HG02571 (cell line): ENCODE data around the gene CFAP141.
"Not testable (repeated sequence)": the region's sequence is repeated elsewhere in the genome, so short reads cannot be mapped to it uniquely, and the experiment has no call there.

Experiments
- ATAC-seq: cut with Tn5 transposase; IDR thresholded peaks from one replicate; pipeline ENCODE4 v1.9.1; 2021; ENCODE audit warnings: mild to moderate bottlenecking, moderate library complexity; ENCODE audit not compliant: unreplicated experiment

CFAP141 gene

DNA sequence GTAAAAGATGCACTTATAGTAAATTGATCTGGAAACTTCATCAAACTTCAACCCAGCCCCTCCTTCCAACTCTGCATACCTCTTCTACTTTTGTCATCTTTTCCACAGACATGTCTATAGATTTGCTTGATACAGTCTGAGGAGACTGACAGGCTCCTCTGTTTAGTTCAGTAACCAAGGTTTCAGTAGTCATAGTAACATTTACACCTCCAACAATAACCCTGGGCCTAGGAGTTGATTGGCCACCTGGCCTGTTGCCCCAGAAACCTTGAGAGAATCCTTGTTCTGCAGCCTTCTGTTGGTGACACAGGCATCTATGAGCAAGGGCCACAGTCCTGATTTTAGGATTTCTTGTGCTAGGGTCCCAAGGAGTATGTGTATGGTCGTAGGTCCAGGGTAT is at the start of gene CFAP141:
TSS of gene CFAP141 (minus strand) at position 138 of the 400 bp plus-strand sequence. CDS start at position 112, 26 bp downstream.
- ATAC-seq = no peak

- ATAC-seq = no peak
Observed at GRCh38 chr1:154253671-154254070, 47.5 kb upstream of the CFAP141 start.

- no peak for ATAC-seq
Observed at GRCh38 chr1:154241703-154242351, 35.7 kb upstream of the CFAP141 start.

DNA sequence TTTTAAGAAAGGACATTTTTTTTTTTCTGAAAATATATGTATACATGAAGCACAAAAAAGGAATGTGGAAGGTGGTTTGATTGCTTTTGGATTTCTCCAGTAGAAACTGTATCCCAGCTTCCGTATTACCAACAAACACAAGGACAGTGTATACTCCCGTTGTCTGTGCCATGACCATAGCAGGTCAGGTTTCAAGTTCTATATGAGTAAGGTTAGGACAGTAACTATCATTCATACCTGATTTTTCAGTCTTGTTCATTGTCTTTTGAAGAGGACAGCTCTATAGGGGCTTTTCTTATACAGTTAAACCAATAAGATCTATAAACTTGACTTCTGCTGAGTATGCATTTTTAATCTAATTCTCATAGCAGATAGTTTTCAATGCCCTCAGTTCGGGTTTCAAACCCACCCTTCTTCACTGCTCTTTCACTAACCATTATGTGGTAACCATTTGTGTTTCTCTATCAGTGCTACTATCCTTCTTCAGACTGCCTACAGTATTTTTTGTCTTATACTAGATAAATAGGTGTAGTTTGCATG is 34.2 kb upstream of the CFAP141 start:
- ATAC-seq = no peak

DNA sequence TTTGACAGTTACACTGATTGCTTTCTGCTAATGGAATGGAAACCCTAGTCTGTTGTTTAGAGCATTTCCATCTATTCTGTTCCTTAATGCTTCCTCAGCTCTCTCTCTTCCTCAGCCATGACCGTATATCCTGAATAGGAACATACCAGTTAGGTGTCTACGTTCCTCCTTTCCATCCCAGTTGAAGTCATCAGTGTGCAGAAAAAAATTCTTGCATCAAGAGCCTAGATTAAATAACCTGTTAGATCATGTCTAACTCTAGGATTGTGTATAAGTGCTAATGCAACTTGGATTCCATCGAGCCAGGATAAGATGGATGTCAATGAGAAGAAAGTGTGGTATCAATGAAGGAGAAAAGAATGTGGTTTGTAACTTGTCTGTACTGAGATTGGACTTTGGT is 33.4 kb upstream of the CFAP141 start:
- ATAC-seq = no peak

DNA sequence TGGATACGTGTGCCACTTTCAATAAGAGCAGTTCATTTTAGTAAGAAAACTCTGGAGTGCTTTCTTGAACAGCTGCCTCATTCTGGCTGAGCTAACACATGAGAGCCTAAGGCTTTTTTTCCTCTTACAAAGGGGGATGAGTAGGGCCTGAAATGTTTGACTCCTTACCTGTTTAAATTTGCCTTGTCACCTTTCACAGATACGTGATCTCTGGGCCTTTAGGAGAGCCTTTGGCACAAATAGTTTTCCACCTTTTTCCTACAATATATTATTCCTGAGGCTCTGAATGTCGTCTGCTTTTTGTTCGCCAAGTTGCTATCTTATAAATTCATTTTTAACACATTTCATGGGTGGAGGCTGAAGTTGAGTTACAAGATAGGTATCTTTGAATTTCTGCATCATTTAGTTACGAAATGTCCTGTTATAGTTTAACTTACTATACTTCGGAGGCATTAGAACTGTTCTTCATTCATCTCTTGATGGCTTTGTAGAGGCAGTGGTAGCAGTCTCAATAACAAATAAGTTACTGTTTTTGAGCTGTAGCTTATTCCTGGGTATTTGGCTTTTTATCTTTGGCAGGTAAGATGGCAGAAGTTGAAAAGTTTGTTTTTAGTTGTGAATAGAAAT is 31.9 kb upstream of the CFAP141 start:
- ATAC-seq = no peak

- no peak for ATAC-seq
Observed at GRCh38 chr1:154237435-154237834, 31.3 kb upstream of the CFAP141 start.

GRCh38 chr1:154236855-154237254 is 30.7 kb upstream of the CFAP141 start:
- no peak for ATAC-seq

DNA sequence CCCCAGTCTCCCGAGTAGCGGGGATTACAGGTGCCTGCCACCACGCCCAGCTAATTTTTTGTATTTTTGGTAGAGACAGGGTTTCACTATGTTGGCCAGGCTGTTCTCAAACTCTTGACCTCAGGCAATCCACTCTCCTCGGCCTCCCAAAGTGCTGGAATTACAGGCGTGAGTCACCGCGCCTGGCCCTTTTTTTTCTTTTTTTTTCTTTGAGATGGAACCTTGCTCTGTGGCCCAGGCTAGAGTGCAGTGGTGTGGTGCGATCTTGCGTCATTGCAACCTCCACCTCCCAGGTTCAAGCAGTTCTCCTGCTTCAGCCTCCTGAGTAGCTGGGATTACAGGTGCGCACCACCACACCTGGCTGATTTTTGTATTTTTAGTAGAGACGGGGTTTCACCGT is 27.0 kb upstream of the CFAP141 start:
- ATAC-seq = not testable (repeated sequence)

GRCh38 chr1:154231112-154231511 is 25.0 kb upstream of the CFAP141 start:
- ATAC-seq = not testable (repeated sequence)

- no peak for ATAC-seq
Observed at GRCh38 chr1:154225370-154225769, 19.2 kb upstream of the CFAP141 start.

GRCh38 chr1:154223621-154224020 is 17.5 kb upstream of the CFAP141 start:
- ATAC-seq = no peak

GRCh38 chr1:154222918-154223317 is 16.8 kb upstream of the CFAP141 start:
- ATAC-seq = no peak

- ATAC-seq = no peak
Observed at GRCh38 chr1:154222518-154222917, 16.4 kb upstream of the CFAP141 start.

- peak; percentile 15 for ATAC-seq
Observed at GRCh38 chr1:154221278-154222001, 15.3 kb upstream of the CFAP141 start.

GRCh38 chr1:154220970-154221277 is 14.8 kb upstream of the CFAP141 start:
- ATAC-seq = no peak

- ATAC-seq = peak; percentile 89
Observed at GRCh38 chr1:154220071-154220969, 14.2 kb upstream of the CFAP141 start, which contains the start of gene UBAP2L. Gene UBAP2L (plus strand): TSS chr1:154220955. CDS start chr1:154225124, 4,169 bp downstream.

DNA sequence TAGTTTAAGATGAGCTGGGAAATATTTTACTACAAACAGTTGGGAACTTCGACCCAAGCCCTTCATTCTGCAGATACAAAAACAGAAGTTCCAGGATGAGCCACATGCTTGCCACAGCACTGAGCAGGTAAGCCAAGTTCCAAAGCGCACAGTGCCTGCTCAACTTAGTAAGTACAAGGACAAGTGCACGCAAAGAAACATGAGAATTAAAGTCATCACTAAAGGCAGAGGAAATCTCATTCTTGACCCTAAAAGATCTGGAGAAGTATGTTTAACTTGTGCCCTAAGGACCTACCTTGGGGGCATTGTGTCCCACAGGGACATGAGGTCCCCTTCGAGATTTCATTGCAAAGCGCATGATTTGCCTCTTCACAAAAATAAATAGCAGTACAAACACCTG is 13.4 kb upstream of the CFAP141 start:
- ATAC-seq = no peak

GRCh38 chr1:154218545-154218944 is 12.4 kb upstream of the CFAP141 start:
- ATAC-seq = no peak

DNA sequence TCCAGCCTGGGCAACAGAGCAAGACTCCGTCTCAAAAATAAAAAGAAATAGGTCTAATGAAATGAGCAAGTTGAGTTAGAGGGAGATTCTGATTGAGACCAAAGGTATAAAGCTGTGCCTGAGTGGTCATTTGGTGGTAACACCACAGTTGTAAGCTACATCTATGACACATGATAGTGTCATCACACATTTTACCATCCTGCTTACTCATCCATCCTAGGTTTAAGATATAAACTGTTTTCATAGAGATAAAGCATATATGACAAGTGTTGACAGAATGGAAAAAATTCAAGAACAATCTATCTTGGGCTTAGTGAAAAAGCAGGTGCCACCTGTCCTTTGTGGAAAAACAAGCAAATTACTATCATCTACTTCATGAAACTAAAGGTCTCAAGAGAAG is 7.1 kb upstream of the CFAP141 start:
- ATAC-seq = no peak

- ATAC-seq = no peak
Observed at GRCh38 chr1:154212083-154212482, 6.0 kb upstream of the CFAP141 start.
